H9 (cell line): ENCODE results near the gene CENPO. TPM values are rescaled to one million over a fixed set of nuclear protein-coding genes. Genes with fewer than 3 reads are reported as not detected.
A peak's percentile ranks its signal among the peaks of the same experiment; 100 is the strongest.

ENCODE experiments used
- DNase-seq: peaks from one replicate; pipeline ENCODE4 v3.0.0-alpha.2; 2017
- H2AFZ ChIP-seq: one replicate; pipeline ENCODE4 v1.6.1; 2013; ENCODE audit warnings: mild to moderate bottlenecking, low read length, control low read depth, moderate library complexity
- H2AK5ac ChIP-seq: 2 replicates; pipeline ENCODE4 v1.6.1; 2013; ENCODE audit warnings: low read length, control low read depth, mixed read lengths; ENCODE audit not compliant: insufficient read length
- H2BK120ac ChIP-seq: one replicate; pipeline ENCODE4 v1.6.1; 2013; ENCODE audit warnings: low read depth, mild to moderate bottlenecking, low read length, control low read depth, inconsistent platforms; ENCODE audit not compliant: poor library complexity, severe bottlenecking
- H2BK12ac ChIP-seq: 2 replicates; pipeline ENCODE4 v1.6.1; 2013; ENCODE audit warnings: low read length, control low read depth, mixed read lengths, low read depth; ENCODE audit not compliant: insufficient read length
- H2BK15ac ChIP-seq: 2 replicates; pipeline ENCODE4 v1.6.1; 2013; ENCODE audit warnings: low read depth, low read length, control low read depth
- H2BK20ac ChIP-seq: one replicate; pipeline ENCODE4 v1.6.1; 2013; ENCODE audit warnings: low read depth, mild to moderate bottlenecking, low read length, control low read depth, inconsistent platforms; ENCODE audit not compliant: poor library complexity, severe bottlenecking
- H2BK5ac ChIP-seq: 2 replicates; pipeline ENCODE4 v1.6.1; 2013; ENCODE audit warnings: low read length, control low read depth, mixed read lengths; ENCODE audit not compliant: insufficient read length
- H3K14ac ChIP-seq: 2 replicates; pipeline ENCODE4 v1.6.1; 2013; ENCODE audit warnings: low read length, control low read depth; ENCODE audit not compliant: insufficient read depth
- H3K18ac ChIP-seq: 2 replicates; pipeline ENCODE4 v1.6.1; 2013; ENCODE audit warnings: low read depth, mild to moderate bottlenecking, mixed read lengths, low read length, control low read depth; ENCODE audit not compliant: insufficient read length
- H3K23ac ChIP-seq: 2 replicates; pipeline ENCODE4 v1.6.1; 2013; ENCODE audit warnings: low read length, control low read depth, mixed read lengths, low read depth; ENCODE audit not compliant: insufficient read length
- H3K23me2 ChIP-seq: 2 replicates; pipeline ENCODE4 v1.6.1; 2013; ENCODE audit warnings: low read depth, mild to moderate bottlenecking, mixed read lengths, low read length, control low read depth; ENCODE audit not compliant: insufficient read length, poor library complexity, severe bottlenecking
- H3K27ac ChIP-seq: 2 replicates; pipeline ENCODE4 v1.5.1; 2013; ENCODE audit warnings: low read length, control low read depth, mixed read lengths, low read depth; ENCODE audit not compliant: insufficient read length
- H3K27me3 ChIP-seq: 2 replicates; pipeline ENCODE4 v1.6.1; 2013; ENCODE audit warnings: low read length, control low read depth, inconsistent platforms; ENCODE audit not compliant: insufficient read depth
- H3K4ac ChIP-seq: 2 replicates; pipeline ENCODE4 v1.6.1; 2013; ENCODE audit warnings: low read depth, mild to moderate bottlenecking, control low read depth, inconsistent platforms, low read length, moderate library complexity
- H3K4me1 ChIP-seq: 2 replicates; pipeline ENCODE4 v1.6.1; 2013; ENCODE audit warnings: low read length, control low read depth, inconsistent platforms; ENCODE audit not compliant: insufficient read depth
- H3K4me2 ChIP-seq: 2 replicates; pipeline ENCODE4 v1.6.1; 2013; ENCODE audit warnings: low read length, control low read depth, mixed read lengths; ENCODE audit not compliant: insufficient read length, insufficient read depth
- H3K56ac ChIP-seq: 2 replicates; pipeline ENCODE4 v1.6.1; 2013; ENCODE audit warnings: low read depth, mild to moderate bottlenecking, mixed read lengths, low read length, control low read depth; ENCODE audit not compliant: insufficient read length
- H3K79me1 ChIP-seq: 2 replicates; pipeline ENCODE4 v1.6.1; 2013; ENCODE audit warnings: low read depth, mild to moderate bottlenecking, moderate library complexity, low read length, control low read depth, inconsistent platforms; ENCODE audit not compliant: insufficient read depth, poor library complexity, severe bottlenecking
- H3K79me2 ChIP-seq: 2 replicates; pipeline ENCODE4 v1.6.1; 2013; ENCODE audit warnings: low read length, control low read depth, inconsistent platforms; ENCODE audit not compliant: insufficient read depth
- H3K9ac ChIP-seq: 2 replicates; pipeline ENCODE4 v1.6.1; 2013; ENCODE audit warnings: low read length, control low read depth, mixed read lengths; ENCODE audit not compliant: insufficient read length; ENCODE audit errors: extremely low read depth
- H3K9me3 ChIP-seq: one replicate; pipeline ENCODE4 v1.6.1; 2013; ENCODE audit warnings: low read depth, low read length, inconsistent platforms; ENCODE audit not compliant: control insufficient read depth
- H3T11ph ChIP-seq: one replicate; pipeline ENCODE4 v1.6.1; 2013; ENCODE audit warnings: mild to moderate bottlenecking, low read length, control low read depth, inconsistent platforms
- H4K20me1 ChIP-seq: one replicate; pipeline ENCODE4 v1.6.1; 2013; ENCODE audit not compliant: control insufficient read depth, insufficient read length, insufficient read depth
- H4K5ac ChIP-seq: 2 replicates; pipeline ENCODE4 v1.6.1; 2013; ENCODE audit warnings: low read depth, mild to moderate bottlenecking, mixed read lengths, low read length, control low read depth; ENCODE audit not compliant: insufficient read length
- H4K8ac ChIP-seq: replicated peaks from 2 replicates; pipeline ENCODE4 v1.6.1; 2013; ENCODE audit warnings: low read length, control low read depth, mixed read lengths, low read depth; ENCODE audit not compliant: insufficient read length
- H4K91ac ChIP-seq: 2 replicates; pipeline ENCODE4 v1.6.1; 2013; ENCODE audit warnings: low read depth, mild to moderate bottlenecking, moderate library complexity, mixed read lengths, low read length, control low read depth; ENCODE audit not compliant: insufficient read length
- H3K27ac Mint-ChIP-seq, 3 experiments: 2 replicates in 2 of 3; 3 replicates in 1 of 3; pipeline ENCODE4 v1.8.0; 2020 to 2021; ENCODE audit warnings: mixed read lengths in 3 of 3, mild to moderate bottlenecking in 1 of 3, moderate library complexity in 1 of 3
- H3K27me3 Mint-ChIP-seq: 2 replicates; pipeline ENCODE4 v1.8.0; 2021; ENCODE audit warnings: low read depth, mild to moderate bottlenecking, moderate library complexity, mixed read lengths
- H3K36me3 Mint-ChIP-seq, 3 experiments: 2 replicates in 2 of 3; 3 replicates in 1 of 3; pipeline ENCODE4 v1.8.0; 2020 to 2021; ENCODE audit warnings: low read depth in 3 of 3, mixed read lengths in 3 of 3; ENCODE audit not compliant: insufficient read depth in 1 of 3
- H3K4me1 Mint-ChIP-seq, 2 experiments: 2 replicates each; pipeline ENCODE4 v1.8.0; 2020; ENCODE audit warnings: mixed read lengths in 2 of 2
- H3K4me3 Mint-ChIP-seq, 2 experiments: 2 replicates in 1 of 2; 3 replicates in 1 of 2; pipeline ENCODE4 v1.8.0; 2020 to 2021; ENCODE audit warnings: mild to moderate bottlenecking in 2 of 2, mixed read lengths in 2 of 2, moderate library complexity in 1 of 2
- H3K9me3 Mint-ChIP-seq, 2 experiments: 2 replicates in 1 of 2; 3 replicates in 1 of 2; pipeline ENCODE4 v1.8.0; 2020; ENCODE audit warnings: mild to moderate bottlenecking in 2 of 2, mixed read lengths in 2 of 2, moderate library complexity in 1 of 2
- CTCF ChIP-seq: fragments of 200-600 bp; sonication (generic); conservative IDR thresholded peaks from 3 replicates; pipeline ENCODE4 v1.8.0; 2021; ENCODE audit warnings: antibody characterized with exemption, mild to moderate bottlenecking
- WGBS: extraction: QIAGEN DNeasy Blood & Tissue Kit; methylation state at CpG from one replicate; pipeline ENCODE4 v1.1.7; 2013; ENCODE audit warnings: missing lambda C conversion rate, low lambda C conversion rate, mixed read lengths; ENCODE audit not compliant: insufficient read length; ENCODE audit errors: extremely low coverage; 5-methylcytosine and 5-hydroxymethylcytosine counted together
- total RNA-seq: library from RNA; stranded (reverse); gene quantifications from 2 replicates; pipeline ENCODE4 v1.2.1, GENCODE V29; 2021

CENPO gene
- total RNA-seq, 1 experiment from 2014 or later, result 49.5 TPM

- no peak overlapping the region for H3K4ac ChIP-seq
These were observed 34.4 kb downstream of the CENPO start for GRCh38 chr2:24827321-24828237.

More at GRCh38 chr2:24827321-24828237, 34.4 kb downstream of the CENPO start:
- Histone ChIP-seq H3K4me2 (no peak overlapping the region), H4K91ac (no peak overlapping the region), H3K9ac (no peak overlapping the region), H3K4me1 (peaks cover 4% of the 10 kb centered on the region; the same call in 1 of the 2 replicates), H3K79me2 (no peaks in the 10 kb centered on the region), H2BK15ac (no peak overlapping the region), H3K23me2 (no peaks in the 10 kb centered on the region), H2BK5ac (no peak overlapping the region), H3T11ph (no peak overlapping the region), H3K27ac (no peak overlapping the region), H3K23ac (no peak overlapping the region), H4K20me1 (no peaks in the 10 kb centered on the region), H4K8ac (no peak overlapping the region), H2BK20ac (no peak overlapping the region), H4K5ac (no peak overlapping the region), H3K14ac (no peak overlapping the region; the same call in 1 of the 2 replicates), H3K79me1 (no peaks in the 10 kb centered on the region), H3K56ac (no peak overlapping the region), H2BK120ac (no peak overlapping the region), H2BK12ac (no peak overlapping the region), H2AK5ac (no peak overlapping the region), H3K9me3 (no peaks in the 10 kb centered on the region), H3K18ac (no peak overlapping the region), H3K27me3 (no peaks in the 10 kb centered on the region), H2AFZ (no peak overlapping the region)
- Mint-ChIP-seq H3K36me3 (peaks cover 31 to 40% (median 36%) of the 10 kb centered on the region in 3 experiments), H3K4me1 (peaks cover 36 to 40% of the 10 kb centered on the region in 2 experiments), H3K4me3 (no peak overlapping the region; a peak in 1 of 5 replicates), H3K27ac (peak overlapping the region; percentile 53 to 94 (median 82); a peak in 4 of 7 replicates), H3K9me3 (peaks cover 0 to 3% of the 10 kb centered on the region in 2 experiments; a peak in 2 of 5 replicates), H3K27me3 (no peaks in the 10 kb centered on the region; the same call in none of the 2 replicates)
- DNase-seq, result peak; percentile 92
- TF ChIP-seq CTCF, result peak; percentile 96
- no CpG with 5 or more reads among the region's 30 CpGs for WGBS
